GM12878 (cell line): Measurements from ENCODE around the gene DNTT. TPM values are rescaled to one million over a fixed set of nuclear protein-coding genes. Genes with fewer than 3 reads are reported as not detected.

Experiments used
- ATAC-seq: fragments of 200-7000 bp; cut with Tn5 transposase; 3 replicates; pipeline ENCODE4 v1.9.1; 2020; ENCODE audit warnings: mild to moderate bottlenecking, moderate library complexity
- BruUV-seq: library from RNA; stranded (reverse); fragments of 400-500 nt; replicated peaks from 2 replicates; lab custom pipeline; 2021; lab: Mats Ljungman, UMichigan
- CTCF ChIA-PET: fragments of 300-600 bp; sonication (Branson Sonifier 250); formaldehyde crosslinking; extraction: SDS; loops from one replicate; lab custom pipeline; 2021; ENCODE audit warnings: inconsistent platforms; lab: Yijun Ruan, JAX
- POLR2A ChIA-PET: fragments of 350-600 bp; formaldehyde crosslinking; extraction: SDS; loops from one replicate; lab custom pipeline; 2021; ENCODE audit warnings: inconsistent platforms; lab: Charles Lee
- RAD21 ChIA-PET: fragments of 300-600 bp; sonication (Branson Sonifier 250); formaldehyde crosslinking; loops from one replicate; lab custom pipeline; 2023; ENCODE audit warnings: antibody characterized with exemption; ENCODE audit not compliant: unreplicated experiment; lab: Charles Lee
- SMC1A ChIA-PET: fragments of 300-600 bp; sonication (Branson Sonifier 250); formaldehyde crosslinking; loops from one replicate; lab custom pipeline; 2023; ENCODE audit not compliant: unreplicated experiment, uncharacterized antibody; lab: Charles Lee
- DNase-seq: peaks from one replicate; pipeline ENCODE4 v3.0.0-alpha.2; 2011; ENCODE audit warnings: low read depth, low spot score
- FAIRE-seq: peaks from 3 replicates; lab custom pipeline; 2011; peaks lifted over from hg19 to GRCh38; lab: Jason Lieb, UNC
- H2AFZ ChIP-seq: 2 replicates; pipeline ENCODE4 v1.6.0; 2011; ENCODE audit warnings: low read depth, low read length, control low read depth; ENCODE audit not compliant: control insufficient read depth
- H3K27ac ChIP-seq: 2 replicates; pipeline ENCODE4 v1.5.1; 2011; ENCODE audit warnings: control low read depth; ENCODE audit not compliant: control insufficient read depth, insufficient read depth
- H3K27me3 ChIP-seq, 2 experiments: replicated peaks in 1 of 2; 2 replicates each; pipeline versions ENCODE4 v1.6.0 to v1.6.1; 2011; ENCODE audit warnings: low read length in 1 of 2; ENCODE audit not compliant: control insufficient read depth in 2 of 2, insufficient read depth in 2 of 2
- H3K36me3 ChIP-seq, 2 experiments: 2 replicates each; pipeline ENCODE4 v1.5.1; 2011; ENCODE audit warnings: low read length in 1 of 2; ENCODE audit not compliant: control insufficient read depth in 2 of 2, insufficient read depth in 2 of 2
- H3K4me1 ChIP-seq: 2 replicates; pipeline ENCODE4 v1.6.1; 2011; ENCODE audit warnings: mild to moderate bottlenecking, low read length, moderate library complexity, mixed read lengths; ENCODE audit not compliant: control insufficient read depth, insufficient read depth
- H3K4me2 ChIP-seq: 2 replicates; pipeline ENCODE4 v1.6.0; 2011; ENCODE audit warnings: control low read depth; ENCODE audit not compliant: control insufficient read depth, insufficient read depth
- H3K4me3 ChIP-seq: fragments of 200-600 bp; sonication (generic); 2 replicates; pipeline ENCODE4 v1.5.1; 2016
- H3K79me2 ChIP-seq: 2 replicates; pipeline ENCODE4 v1.6.0; 2011; ENCODE audit warnings: low read length; ENCODE audit not compliant: control insufficient read depth, insufficient read depth
- H3K9ac ChIP-seq: 2 replicates; pipeline ENCODE4 v1.8.0; 2011; ENCODE audit warnings: low read length, control low read depth, mixed read lengths; ENCODE audit not compliant: control insufficient read depth, insufficient read depth
- H3K9me3 ChIP-seq: replicated peaks from 3 replicates; pipeline ENCODE4 v1.5.1; 2011; ENCODE audit warnings: mild to moderate bottlenecking, low read length; ENCODE audit not compliant: control insufficient read depth, insufficient read depth
- H4K20me1 ChIP-seq: 2 replicates; pipeline ENCODE4 v1.6.0; 2011; ENCODE audit not compliant: control insufficient read depth, insufficient read depth
- BMI1 ChIP-seq: fragments of 450-650 bp; IDR thresholded peaks from 2 replicates; pipeline ENCODE4 v1.6.1; 2016; ENCODE audit warnings: mild to moderate bottlenecking, moderate library complexity, borderline replicate concordance
- ELK1 ChIP-seq: IDR thresholded peaks from 2 replicates; pipeline ENCODE4 v1.6.1; 2012; ENCODE audit warnings: low read depth, low read length, improper control_type of control experiment
- JUND ChIP-seq: IDR thresholded peaks from 2 replicates; pipeline ENCODE4 v1.6.1; 2012; ENCODE audit warnings: low read depth, mild to moderate bottlenecking, low read length, improper control_type of control experiment, moderate library complexity
- NBN ChIP-seq: fragments of 450-650 bp; IDR thresholded peaks from 2 replicates; pipeline ENCODE4 v1.6.1; 2016
- NR2F1 ChIP-seq: fragments of 450-650 bp; conservative IDR thresholded peaks from 2 replicates; pipeline ENCODE4 v1.6.1; 2017; ENCODE audit warnings: mild to moderate bottlenecking
- PBX3 ChIP-seq: IDR thresholded peaks from 2 replicates; pipeline ENCODE4 v1.6.1; 2011; ENCODE audit warnings: mild to moderate bottlenecking, low read depth, low read length, moderate library complexity; ENCODE audit not compliant: insufficient replicate concordance
- PKNOX1 ChIP-seq: fragments of 450-650 bp; IDR thresholded peaks from 2 replicates; pipeline ENCODE4 v1.6.1; 2016; ENCODE audit warnings: mild to moderate bottlenecking
- POLR2AphosphoS5 ChIP-seq: IDR thresholded peaks from 2 replicates; pipeline ENCODE4 v1.6.1; 2011; ENCODE audit warnings: mild to moderate bottlenecking, low read length, inconsistent platforms
- RELA ChIP-seq: fragments of 450-650 bp; IDR thresholded peaks from 2 replicates; pipeline ENCODE4 v1.8.0; 2014; ENCODE audit warnings: borderline replicate concordance; ENCODE audit not compliant: partially characterized antibody
- RFX5 ChIP-seq: IDR thresholded peaks from 2 replicates; pipeline ENCODE4 v1.6.1; 2011; ENCODE audit warnings: low read depth, low read length, improper control_type of control experiment
- SIN3A ChIP-seq: IDR thresholded peaks from 2 replicates; pipeline ENCODE4 v1.6.1; 2012; ENCODE audit warnings: low read depth, low read length, improper control_type of control experiment
- STAT3 ChIP-seq: IDR thresholded peaks from 2 replicates; pipeline ENCODE4 v1.6.1; 2011; ENCODE audit warnings: low read depth, low read length, improper control_type of control experiment
- ZBTB33 ChIP-seq: fragments of 450-650 bp; IDR thresholded peaks from 2 replicates; pipeline ENCODE4 v1.6.1; 2017; ENCODE audit warnings: mild to moderate bottlenecking
- WGBS: methylation state at CpG from one replicate; pipeline ENCODE4 v1.1.6; 2016; ENCODE audit warnings: low lambda C conversion rate; ENCODE audit not compliant: insufficient replicate concordance, insufficient coverage; ENCODE audit errors: missing lambda C conversion rate; 5-methylcytosine and 5-hydroxymethylcytosine counted together
- in situ Hi-C: fragments of 300-500 bp; cut with MboI; formaldehyde crosslinking; loops from 9 replicates; pipeline ENCODE4 v1.14.3; 2018; ENCODE audit warnings: mixed read lengths
- intact Hi-C: fragments of 100-400 bp; cut with micrococcal nuclease; formaldehyde crosslinking; loops from one replicate; pipeline ENCODE4 v1.14.2; 2022; ENCODE audit not compliant: unreplicated experiment
- polyA plus RNA-seq, 11 experiments: library from polyadenylated mRNA; depleted of rRNA in 4 of 11; unstranded in 6 of 11; stranded (reverse) in 5 of 11; fragments of >200 nt; fragmentation: Nextera tagmentation in 4 of 11; fragmentation: Illumina TruSeq in 1 of 11; extraction: Ambion mirVana in 4 of 11; extraction: Trizol in 1 of 11; gene quantifications; 1 replicate in 1 of 11; 2 replicates in 10 of 11; pipeline versions ENCODE4 v1.2.1 to v1.2.3, GENCODE V29; 2011 to 2016; ENCODE audit warnings: inconsistent platforms in 2 of 11, missing spikeins in 2 of 11, low read depth in 1 of 11
- total RNA-seq, 4 experiments: library from RNA; depleted of rRNA in 3 of 4; stranded (reverse); fragments of >200 nt in 3 of 4; fragmentation: Illumina TruSeq in 1 of 4; extraction: Trizol in 1 of 4; gene quantifications; 2 replicates each; pipeline versions ENCODE4 v1.2.1 to v1.2.3, GENCODE V29; 2013 to 2021

Gene DNTT
- total and polyA plus RNA-seq, 10 of the 15 experiments (the other 5 are each of a cell fraction or from before 2014, with no cell fraction given), result 0.06 to 0.13 (median 0.09) TPM; not detected in 5

DNA sequence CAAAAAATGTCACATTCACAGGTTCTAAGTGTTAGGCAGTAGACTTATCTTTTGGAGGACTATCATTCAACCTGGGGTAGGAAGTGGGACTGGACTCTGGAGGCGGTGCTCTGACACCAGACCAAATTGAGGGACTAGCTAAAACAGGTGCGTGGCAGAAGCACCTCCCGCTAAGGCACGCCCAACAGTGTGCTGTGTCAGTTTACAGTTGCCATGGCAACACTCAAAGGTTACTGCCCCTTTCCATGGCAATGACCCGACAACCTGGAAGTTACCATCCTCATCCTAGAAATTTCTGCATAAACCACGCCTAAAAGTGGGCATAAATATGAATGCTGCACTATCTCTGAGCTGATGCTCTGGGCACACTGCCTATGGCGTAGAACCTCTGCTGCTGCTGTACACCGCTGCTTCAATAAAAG, 18.9 kb upstream of the DNTT start:
- in situ Hi-C loops, result no loop called here
- ChIA-PET RAD21 (interaction anchor here (2.9 to 5.1 kb wide), 4 partner anchors 9 to 55 kb away, joined by 29 to 256 read pairs (median 50); partner anchors contain the start of gene BLNK), SMC1A (interaction anchor here (0.7 to 6.1 kb wide), 5 partner anchors 9 to 56 kb away, joined by 3 to 305 read pairs (median 43); partner anchors contain the start of gene BLNK), CTCF (interaction anchor here (1.2 to 5.3 kb wide), 4 partner anchors 8 to 55 kb away, joined by 4 to 102 read pairs (median 8); partner anchors contain the start of gene BLNK), POLR2A (interaction anchor here (0.9 to 5.0 kb wide), 4 partner anchors 12 to 56 kb away, joined by 3 to 174 read pairs (median 19); partner anchors contain the start of gene BLNK)
- Histone ChIP-seq H3K4me2 (no peak overlapping the region), H3K4me1 (peaks cover 36% of the 10 kb centered on the region), H3K9ac (no peak overlapping the region), H3K27ac (no peak overlapping the region), H3K36me3 (no peaks in the 10 kb centered on the region), H3K4me3 (no peak overlapping the region), H3K9me3 (no peaks in the 10 kb centered on the region; the same call in 2 of the 3 replicates), H4K20me1 (no peaks in the 10 kb centered on the region), H3K79me2 (peaks cover 12% of the 10 kb centered on the region), H3K27me3 (no peaks in the 10 kb centered on the region), H2AFZ (peak overlapping the region; percentile 21; the same call in 1 of the 2 replicates)
- no peak for ATAC-seq
- 98% methylated on average over 8 of the region's 8 CpGs for WGBS
- no peak for FAIRE-seq
- no TSS peak for BruUV-seq
- intact Hi-C loops, result loop anchor here (5.0 kb wide), 1 partner anchor 448 kb away; no protein-coding TSS in a partner anchor
- TF ChIP-seq NR2F1, result no peak
- peak; percentile 12 for TF ChIP-seq PBX3
- TF ChIP-seq PKNOX1, result peak; percentile 40; the same call in 1 of the 2 replicates
- TF ChIP-seq ELK1, result no peak
- no peak for TF ChIP-seq STAT3
- no peak for TF ChIP-seq SIN3A
- TF ChIP-seq JUND, result no peak
- no peak for TF ChIP-seq RFX5
- no peak for TF ChIP-seq NBN
- TF ChIP-seq RELA, result no peak
- TF ChIP-seq POLR2AphosphoS5, result no peak
- TF ChIP-seq ZBTB33, result 0 out of 2 replicates have a peak, but pooled peaks have one; percentile 28
- TF ChIP-seq BMI1, result peak; percentile 85
- DNase-seq, result no peak
